ENCODE measurements around the gene RPP38.

RPP38 gene

GRCh38 chr10:15058689-15059088 lies 38.5 kb upstream of the RPP38 start:
- no peak for DNase-seq (ENCODE audit: low spot score)
- H3K27ac ChIP-seq (ENCODE audit: poor library complexity, severe bottlenecking): no peak overlapping the region
- TF ChIP-seq CTCF (IDR thresholded peaks at IDR 0.05; ENCODE audit: poor library complexity, severe bottlenecking): no peak
- peaks cover 4% of the 10 kb centered on the region for H3K9me3 ChIP-seq (ENCODE audit: severe bottlenecking)
- no peaks in the 10 kb centered on the region for H3K36me3 ChIP-seq (ENCODE audit: low read depth)
- no peak for ATAC-seq (ENCODE audit: low read depth)
- H3K27me3 ChIP-seq (ENCODE audit: insufficient read depth, poor library complexity, severe bottlenecking): no peaks in the 10 kb centered on the region
- no peak overlapping the region for H3K4me3 ChIP-seq (ENCODE audit: severe bottlenecking)
- H3K4me1 ChIP-seq (ENCODE audit: insufficient read depth, poor library complexity, severe bottlenecking): no peaks in the 10 kb centered on the region

GRCh38 chr10:15059914-15060313 lies 37.2 kb upstream of the RPP38 start:
- DNase-seq (ENCODE audit: low spot score): no peak
- Histone ChIP-seq H3K4me1 (ENCODE audit: insufficient read depth, poor library complexity, severe bottlenecking) (no peaks in the 10 kb centered on the region), H3K9me3 (ENCODE audit: severe bottlenecking) (peaks cover 4% of the 10 kb centered on the region), H3K27me3 (ENCODE audit: insufficient read depth, poor library complexity, severe bottlenecking) (no peaks in the 10 kb centered on the region), H3K4me3 (ENCODE audit: severe bottlenecking) (no peak overlapping the region), H3K36me3 (ENCODE audit: low read depth) (no peaks in the 10 kb centered on the region), H3K27ac (ENCODE audit: poor library complexity, severe bottlenecking) (no peak overlapping the region)
- ATAC-seq (ENCODE audit: low read depth): no peak
- TF ChIP-seq CTCF (IDR thresholded peaks at IDR 0.05; ENCODE audit: poor library complexity, severe bottlenecking): no peak

DNA sequence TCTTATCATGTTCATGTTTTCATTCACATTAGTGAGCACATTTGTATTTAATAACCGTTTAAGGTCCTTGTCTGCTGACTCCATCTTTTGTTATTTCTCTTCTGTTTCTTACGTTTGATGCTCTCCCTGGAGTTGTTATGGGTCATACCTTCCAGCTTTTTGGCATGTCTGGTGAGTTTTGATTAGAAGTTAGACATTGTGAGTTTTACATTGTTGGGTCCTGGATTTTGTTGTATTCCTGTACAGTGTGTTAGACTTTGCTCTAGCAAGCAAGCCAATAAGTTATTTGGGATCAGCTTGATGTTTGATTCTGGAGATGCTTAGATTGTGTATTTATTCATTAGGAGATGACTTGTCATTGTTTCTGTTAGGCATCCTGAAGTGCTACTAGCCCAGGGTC lies 36.5 kb upstream of the RPP38 start:
- no peaks in the 10 kb centered on the region for H3K4me1 ChIP-seq (ENCODE audit: insufficient read depth, poor library complexity, severe bottlenecking)
- H3K36me3 ChIP-seq (ENCODE audit: low read depth): no peaks in the 10 kb centered on the region
- peaks cover 2% of the 10 kb centered on the region for H3K9me3 ChIP-seq (ENCODE audit: severe bottlenecking)
- no peak for DNase-seq (ENCODE audit: low spot score)
- TF ChIP-seq CTCF (IDR thresholded peaks at IDR 0.05; ENCODE audit: poor library complexity, severe bottlenecking): no peak
- H3K4me3 ChIP-seq (ENCODE audit: severe bottlenecking): no peak overlapping the region
- H3K27ac ChIP-seq (ENCODE audit: poor library complexity, severe bottlenecking): no peak overlapping the region
- no peaks in the 10 kb centered on the region for H3K27me3 ChIP-seq (ENCODE audit: insufficient read depth, poor library complexity, severe bottlenecking)
- ATAC-seq (ENCODE audit: low read depth): no peak

GRCh38 chr10:15067154-15067553 lies 30.0 kb upstream of the RPP38 start:
- Histone ChIP-seq H3K36me3 (ENCODE audit: low read depth) (no peaks in the 10 kb centered on the region), H3K4me1 (ENCODE audit: insufficient read depth, poor library complexity, severe bottlenecking) (no peaks in the 10 kb centered on the region), H3K27ac (ENCODE audit: poor library complexity, severe bottlenecking) (no peak overlapping the region), H3K27me3 (ENCODE audit: insufficient read depth, poor library complexity, severe bottlenecking) (no peaks in the 10 kb centered on the region), H3K4me3 (ENCODE audit: severe bottlenecking) (no peak overlapping the region), H3K9me3 (ENCODE audit: severe bottlenecking) (no peaks in the 10 kb centered on the region)
- DNase-seq (ENCODE audit: low spot score): no peak
- no peak for ATAC-seq (ENCODE audit: low read depth)
- no peak for TF ChIP-seq CTCF (IDR thresholded peaks at IDR 0.05; ENCODE audit: poor library complexity, severe bottlenecking)

DNA sequence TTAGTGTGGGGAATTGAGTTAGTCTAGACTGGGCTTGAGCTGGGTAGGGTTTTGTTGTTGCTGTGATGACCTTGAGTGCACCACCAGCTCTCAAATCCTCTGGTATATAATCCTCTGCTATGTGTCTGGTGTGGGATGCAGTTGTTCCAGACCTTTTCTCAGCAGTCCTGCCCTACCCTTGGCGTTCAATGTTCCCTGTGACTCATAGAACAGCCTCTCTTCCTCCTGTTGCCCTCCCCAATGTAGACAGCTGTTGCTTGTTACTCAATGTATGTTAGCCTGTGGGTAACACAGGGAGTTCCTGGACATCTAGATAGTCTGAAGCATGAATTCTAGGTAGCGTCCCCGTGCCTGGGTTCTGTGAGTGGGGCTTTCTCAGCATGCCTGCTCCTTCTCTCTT lies 28.4 kb upstream of the RPP38 start:
- DNase-seq (ENCODE audit: low spot score) (no peak), ATAC-seq (ENCODE audit: low read depth) (peak; percentile 89)
- TF ChIP-seq CTCF (IDR thresholded peaks at IDR 0.05; ENCODE audit: poor library complexity, severe bottlenecking): no peak
- no peaks in the 10 kb centered on the region for H3K27me3 ChIP-seq (ENCODE audit: insufficient read depth, poor library complexity, severe bottlenecking)
- no peaks in the 10 kb centered on the region for H3K36me3 ChIP-seq (ENCODE audit: low read depth)
- no peaks in the 10 kb centered on the region for H3K4me1 ChIP-seq (ENCODE audit: insufficient read depth, poor library complexity, severe bottlenecking)
- no peaks in the 10 kb centered on the region for H3K9me3 ChIP-seq (ENCODE audit: severe bottlenecking)
- no peak overlapping the region for H3K27ac ChIP-seq (ENCODE audit: poor library complexity, severe bottlenecking)
- no peak overlapping the region for H3K4me3 ChIP-seq (ENCODE audit: severe bottlenecking)
